Measurements from ENCODE around the gene NDST3.

- TF ChIP-seq CTCF (IDR thresholded peaks at IDR 0.05; ENCODE audit: low read depth, low read length, poor library complexity, severe bottlenecking) (no peak), EZH2phosphoT487 (IDR thresholded peaks at IDR 0.05; ENCODE audit: borderline replicate concordance, low read length) (no peak)
Observed at GRCh38 chr4:118099106-118099505, 64.8 kb downstream of the NDST3 start.
